HG03457 (cell line): ENCODE measurements around the gene PTBP3.
"Not testable (repeated sequence)": the region's sequence is repeated elsewhere in the genome, so short reads cannot be mapped to it uniquely, and the experiment has no call there.

ENCODE experiments used
- ATAC-seq: cut with Tn5 transposase; IDR thresholded peaks from one replicate; pipeline ENCODE4 v1.9.1; 2021; ENCODE audit warnings: moderate number of reproducible peaks; ENCODE audit not compliant: unreplicated experiment

Gene PTBP3

DNA sequence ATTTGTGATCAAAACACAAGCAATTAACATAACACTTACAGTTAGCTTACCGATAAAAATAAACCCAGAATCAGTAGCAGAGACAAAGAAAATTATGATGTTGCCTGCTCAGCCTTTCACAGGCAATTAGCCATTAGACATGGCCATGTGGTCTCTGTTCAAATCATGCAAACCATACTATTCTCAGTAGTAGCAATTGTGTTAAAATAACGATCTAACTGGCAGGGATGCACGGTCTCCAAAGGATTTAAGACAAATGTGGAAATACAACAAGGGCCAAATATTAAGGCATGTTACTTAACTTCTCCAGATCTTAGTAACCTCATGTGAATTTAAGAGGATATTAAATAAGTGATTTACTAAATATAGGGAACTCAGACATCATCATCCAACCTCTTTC lies 59.5 kb downstream of the PTBP3 start:
- ATAC-seq: no peak

DNA sequence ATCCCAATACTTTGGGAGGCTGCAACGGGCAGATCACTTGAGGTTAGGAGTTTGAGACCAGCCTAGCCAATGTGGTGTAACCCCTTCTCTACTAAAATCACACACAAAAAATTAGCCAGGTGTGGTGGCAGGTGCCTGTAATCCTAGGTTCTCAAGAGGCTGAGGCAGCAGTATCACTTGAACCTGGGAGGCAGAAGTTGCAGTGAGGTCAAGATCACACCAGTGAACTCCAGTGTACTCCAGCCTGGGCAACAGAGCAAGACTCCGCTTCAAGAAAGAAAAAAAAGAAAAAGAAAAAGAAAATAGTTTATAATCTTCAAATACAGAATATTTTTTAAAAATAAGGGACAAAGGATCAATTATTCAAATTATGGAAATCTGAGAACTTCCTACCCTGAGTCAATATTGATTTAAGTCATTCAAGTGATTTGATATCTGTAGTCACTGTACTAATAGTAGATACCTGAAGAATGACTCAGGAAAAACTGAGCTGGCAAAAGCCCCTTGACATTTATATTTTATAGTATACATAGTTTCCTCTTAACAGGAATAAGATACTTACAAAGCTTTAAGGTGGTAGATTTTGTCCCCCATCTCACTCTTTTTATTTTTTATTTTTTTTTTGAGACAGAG lies 61.8 kb downstream of the PTBP3 start:
- ATAC-seq: no peak

DNA sequence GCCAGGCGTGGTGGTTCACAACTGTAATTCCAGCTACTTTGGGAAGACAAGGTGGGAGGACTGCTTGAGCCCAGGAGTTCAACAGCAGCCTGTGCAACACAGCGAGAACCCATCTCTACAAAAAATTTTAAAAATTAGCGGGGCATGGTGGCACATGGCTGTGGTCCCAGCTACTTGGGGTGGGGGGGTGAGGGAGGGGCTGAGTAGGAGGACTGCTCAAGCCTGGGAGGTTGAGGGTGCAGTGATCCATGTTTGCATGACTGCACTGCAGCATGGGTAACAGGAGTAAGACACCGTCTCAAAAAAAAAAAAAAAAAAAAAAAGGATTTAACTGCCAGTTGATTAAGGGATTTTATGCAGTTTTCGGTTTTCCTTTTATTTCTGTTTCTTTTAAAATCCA lies 65.0 kb downstream of the PTBP3 start:
- ATAC-seq: no peak

DNA sequence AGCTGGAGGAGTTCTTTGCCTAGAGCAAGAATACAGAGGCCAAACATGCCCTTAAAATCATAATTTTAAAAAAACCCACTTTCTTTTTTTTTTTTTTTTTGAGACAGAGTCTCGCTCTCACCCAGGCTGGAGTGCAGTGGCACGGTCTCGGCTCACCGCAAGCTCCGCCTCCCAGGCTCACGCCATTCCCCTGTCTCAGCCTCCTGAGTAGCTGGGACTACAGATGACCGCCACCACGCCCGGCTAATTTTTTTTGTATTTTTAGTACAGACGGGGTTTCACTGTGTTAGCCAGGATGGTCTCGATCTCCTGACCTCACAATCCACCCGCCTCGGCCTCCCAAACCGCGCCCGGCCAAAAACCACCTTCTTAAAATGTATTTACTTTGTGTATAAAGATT lies 66.3 kb downstream of the PTBP3 start:
- not testable (repeated sequence) for ATAC-seq

DNA sequence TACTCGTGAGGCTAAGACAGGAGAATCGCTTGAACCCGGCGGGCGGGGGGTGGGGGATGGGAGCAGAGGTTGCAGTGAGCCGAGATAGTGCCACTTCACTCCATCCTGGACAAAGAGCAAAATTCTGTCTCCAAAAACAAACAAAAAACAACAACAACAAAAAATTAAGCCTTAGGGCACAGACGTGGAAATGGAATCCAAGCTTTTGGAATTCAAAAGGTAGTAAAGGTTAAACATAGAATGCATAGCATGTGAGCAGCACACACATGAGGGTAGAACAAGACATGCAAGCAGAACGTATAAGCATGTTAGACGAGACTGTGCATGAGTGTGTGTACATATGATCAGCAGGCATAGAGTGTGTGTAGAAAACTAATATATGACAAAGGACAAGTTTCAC lies 68.0 kb downstream of the PTBP3 start:
- ATAC-seq: no peak

DNA sequence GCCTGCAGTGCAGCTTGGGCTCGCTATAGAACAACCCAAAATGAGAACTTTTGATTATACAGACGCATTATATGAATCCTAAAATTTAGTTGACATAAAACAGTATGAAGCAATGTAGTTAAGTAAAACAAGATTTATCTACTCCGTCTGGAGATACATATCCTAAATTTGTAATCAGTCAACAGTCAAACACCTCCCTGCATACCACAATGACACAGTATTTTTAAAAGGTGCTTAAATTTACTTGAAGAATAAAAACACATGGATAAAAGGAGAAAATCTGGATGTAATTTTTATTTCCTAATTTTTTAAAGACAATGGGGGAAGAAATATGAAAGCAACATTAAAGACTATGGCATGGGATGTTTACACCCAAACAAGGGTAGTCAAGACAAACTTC lies 70.8 kb downstream of the PTBP3 start:
- ATAC-seq: no peak

DNA sequence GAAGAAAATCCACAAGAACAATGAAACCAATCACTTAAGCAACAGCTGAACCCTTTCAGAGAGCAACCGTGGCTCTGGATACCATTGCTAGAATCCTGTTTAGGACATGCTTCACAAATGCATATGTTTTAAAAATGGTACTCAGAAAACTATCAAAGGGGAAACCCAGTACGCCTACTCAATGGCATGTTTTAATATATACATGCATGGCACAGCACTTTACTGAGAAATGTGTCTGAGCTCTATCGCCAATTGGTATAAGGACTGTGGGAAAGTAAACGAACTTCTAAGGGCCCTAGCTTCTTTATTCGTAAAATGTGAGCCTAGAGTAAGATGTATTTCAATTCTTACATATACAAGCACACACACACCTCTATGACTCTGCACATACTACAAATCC lies 72.3 kb downstream of the PTBP3 start:
- no peak for ATAC-seq

DNA sequence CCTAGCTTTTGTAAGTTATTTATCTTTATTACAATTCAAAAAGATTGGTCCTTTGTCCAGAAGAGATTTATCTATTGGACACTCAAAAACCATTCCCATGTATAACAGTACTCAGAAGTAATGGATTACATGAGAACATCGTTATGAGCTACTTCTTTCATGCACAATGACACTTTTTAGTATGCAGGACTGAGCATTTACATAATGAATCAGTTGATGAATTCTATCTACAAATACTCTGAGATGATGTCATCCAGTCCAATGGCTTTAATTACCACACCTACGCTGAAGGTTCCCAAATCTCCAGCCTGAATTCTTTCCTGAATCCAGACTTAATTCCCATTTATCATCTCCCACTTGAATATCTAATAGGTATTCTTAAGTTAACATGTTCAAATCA lies 75.3 kb downstream of the PTBP3 start:
- ATAC-seq: no peak

DNA sequence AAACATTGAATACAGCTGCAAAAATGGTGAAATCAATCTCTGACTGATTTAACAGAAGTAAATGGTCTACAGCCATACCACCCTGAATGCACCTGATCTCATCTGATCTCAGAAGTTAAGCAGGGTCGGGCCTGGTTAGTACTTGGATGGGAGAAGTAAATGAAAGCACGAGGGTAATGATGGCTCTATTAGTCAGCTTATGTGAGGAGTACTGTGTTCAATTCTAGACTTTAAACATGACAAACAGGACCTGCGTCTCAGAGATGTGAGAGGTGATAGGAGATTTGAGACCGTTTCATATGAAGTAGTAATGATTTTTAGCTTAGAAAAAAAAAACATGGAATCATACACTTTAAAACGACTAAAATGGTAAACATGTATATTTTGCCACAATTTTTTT lies 81.2 kb downstream of the PTBP3 start:
- ATAC-seq: no peak

DNA sequence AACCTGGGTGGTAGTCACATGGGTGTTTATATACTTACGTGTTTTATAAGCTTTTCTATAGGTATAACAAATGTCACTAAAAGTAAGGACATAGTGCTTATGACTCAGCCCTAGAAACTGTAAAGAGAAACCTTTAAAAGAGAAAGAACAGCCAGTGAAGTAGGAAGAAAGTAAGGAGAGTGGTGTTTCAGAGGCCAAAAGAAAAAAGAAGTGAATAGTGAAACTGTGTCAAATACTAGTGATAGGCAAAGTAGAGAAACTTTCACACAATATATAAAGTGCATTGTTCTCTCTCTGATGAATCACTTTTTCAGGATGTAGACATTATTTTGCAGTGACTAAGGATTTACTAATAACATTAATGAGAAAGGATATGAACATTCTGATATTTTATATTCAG lies 84.1 kb downstream of the PTBP3 start:
- ATAC-seq: peak; percentile 71

DNA sequence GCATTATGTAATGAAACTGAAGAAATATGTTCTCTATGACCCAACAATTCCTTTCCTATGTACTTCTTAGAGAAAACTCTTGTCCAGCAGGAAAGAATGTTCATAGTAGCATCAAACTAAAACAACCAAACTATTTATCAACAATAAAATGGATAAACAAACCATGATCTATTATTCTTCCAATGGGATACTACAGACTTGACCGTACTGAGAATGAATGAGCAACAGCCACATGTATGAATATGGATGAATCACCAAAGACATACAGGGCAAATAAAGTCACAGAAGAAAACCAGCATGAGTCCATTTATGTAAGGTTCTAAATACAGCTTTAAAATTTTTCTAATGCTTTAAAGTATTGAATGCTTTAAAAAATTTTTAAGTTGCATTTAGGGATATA lies 84.7 kb downstream of the PTBP3 start:
- no peak for ATAC-seq

DNA sequence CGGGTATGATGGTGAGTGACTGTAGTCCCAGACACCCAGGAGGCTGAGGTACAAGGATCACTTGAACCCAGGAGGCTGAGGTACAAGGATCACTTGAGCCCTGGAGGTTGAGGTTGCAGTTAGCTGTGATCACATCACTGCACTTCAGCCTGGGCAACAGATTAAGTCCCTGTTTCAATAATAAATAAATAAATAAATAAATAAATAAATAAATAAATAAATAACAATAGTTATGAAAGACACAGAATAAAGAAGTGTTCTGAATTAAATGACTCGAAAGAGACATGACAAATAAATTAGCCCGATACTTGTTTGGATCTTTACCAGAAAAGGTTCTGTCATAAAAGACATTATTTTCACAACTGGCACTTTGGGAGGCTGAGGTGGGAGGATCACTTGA lies 86.3 kb downstream of the PTBP3 start:
- no peak for ATAC-seq

DNA sequence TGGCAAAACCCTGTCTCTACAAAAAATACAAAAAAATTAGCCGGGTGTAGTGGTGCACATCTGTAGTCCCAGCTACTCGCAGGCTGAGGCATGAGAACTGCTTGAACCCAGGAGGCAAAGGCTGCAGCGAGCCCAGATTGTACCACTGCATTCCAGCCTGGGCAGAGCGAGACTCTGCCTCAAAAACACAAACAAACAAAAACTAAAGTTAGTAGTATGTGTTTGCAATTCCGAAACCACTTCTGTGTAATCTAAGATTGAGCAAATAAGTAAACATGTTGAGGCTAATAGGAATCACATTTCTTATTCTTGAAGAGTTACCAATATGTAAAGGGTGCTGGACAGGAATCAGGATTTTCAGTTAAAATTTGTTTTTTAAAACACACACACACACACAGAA lies 88.3 kb downstream of the PTBP3 start:
- ATAC-seq: no peak

DNA sequence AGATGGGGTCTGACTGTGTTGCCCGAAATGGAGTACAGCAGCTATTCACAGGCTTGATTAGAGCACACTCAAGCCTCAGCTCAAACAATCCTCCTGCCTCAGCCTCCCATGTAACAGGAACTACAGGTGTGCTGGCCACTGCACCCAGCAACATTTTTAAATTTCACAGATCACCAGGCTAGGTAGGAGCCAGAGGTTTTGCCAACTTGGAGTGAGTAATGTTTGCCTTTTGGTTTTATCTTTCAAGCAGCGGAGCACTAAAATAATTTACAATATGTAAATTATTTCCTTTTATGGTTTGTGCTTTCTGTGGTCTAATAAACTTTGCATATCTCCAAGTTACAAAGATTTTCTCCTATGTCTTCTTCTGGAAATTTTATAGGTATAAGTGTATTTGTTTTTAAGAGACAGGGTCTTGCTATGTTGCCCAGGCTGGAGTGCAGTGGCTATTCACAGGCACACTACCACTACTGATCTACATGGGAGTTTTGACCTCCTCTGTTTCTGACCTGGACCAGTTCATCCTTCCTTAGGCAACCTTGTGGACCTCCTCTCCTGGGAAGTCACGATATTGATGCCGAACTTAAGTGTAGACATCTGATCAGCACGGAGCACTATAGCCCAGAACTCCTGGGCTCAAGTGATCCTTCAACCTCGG lies 91.1 kb downstream of the PTBP3 start:
- ATAC-seq: no peak

DNA sequence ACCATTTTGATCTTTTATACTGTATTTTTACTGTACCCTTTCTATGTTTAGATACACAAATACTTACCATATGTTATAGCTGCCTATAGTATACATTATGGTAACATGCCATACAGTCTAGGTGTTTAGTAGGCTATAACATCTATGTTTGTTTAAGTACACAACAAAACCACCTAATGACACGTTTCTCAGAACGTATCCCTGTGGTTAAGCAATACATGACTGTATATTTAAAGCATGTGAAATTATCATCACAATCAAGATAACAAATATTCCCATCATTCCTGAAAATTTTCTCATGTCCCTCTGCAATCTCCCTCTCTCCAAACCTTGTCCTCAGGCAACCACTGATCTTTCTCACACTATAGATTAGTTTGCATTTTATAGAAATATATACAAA lies 91.9 kb downstream of the PTBP3 start:
- no peak for ATAC-seq

DNA sequence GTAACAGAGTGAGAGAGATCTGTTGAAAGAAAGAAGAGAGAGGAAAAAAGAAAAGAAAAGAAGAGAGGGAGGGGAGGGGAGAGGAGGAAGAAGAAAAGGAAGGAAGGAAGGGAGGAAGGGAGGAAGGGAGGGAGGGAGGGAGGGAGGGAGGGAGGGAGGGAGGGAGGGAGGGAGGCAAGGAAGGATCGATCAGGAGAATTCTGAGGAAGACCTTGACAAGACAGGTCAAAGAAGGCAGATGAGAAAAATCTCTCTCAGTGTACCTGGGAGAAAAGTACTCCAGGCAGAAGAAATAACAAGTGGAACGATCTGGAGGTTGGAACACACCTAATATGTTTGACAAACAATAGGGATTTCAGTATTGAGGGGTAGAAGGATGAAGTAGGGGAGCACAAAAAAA lies 93.7 kb downstream of the PTBP3 start:
- no peak for ATAC-seq

DNA sequence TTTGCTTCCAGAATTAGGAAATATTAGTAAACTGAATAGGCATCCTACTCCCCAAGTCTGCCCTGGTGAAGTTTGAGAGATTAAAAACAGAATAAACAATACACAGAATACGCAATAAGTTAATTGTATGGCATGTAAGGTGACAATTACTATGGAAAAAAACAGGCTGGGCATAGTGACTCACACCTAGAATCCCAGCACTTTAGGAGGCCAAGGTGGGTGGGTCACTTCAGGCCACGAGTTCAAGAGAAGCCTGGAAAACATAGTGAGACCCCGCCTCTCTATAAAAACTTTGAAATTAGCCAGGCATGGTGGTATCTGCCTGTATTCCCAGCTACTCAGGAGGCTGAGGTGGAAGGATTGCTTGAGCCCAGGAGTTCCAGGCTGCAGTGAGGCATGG lies 94.1 kb downstream of the PTBP3 start:
- ATAC-seq: no peak

DNA sequence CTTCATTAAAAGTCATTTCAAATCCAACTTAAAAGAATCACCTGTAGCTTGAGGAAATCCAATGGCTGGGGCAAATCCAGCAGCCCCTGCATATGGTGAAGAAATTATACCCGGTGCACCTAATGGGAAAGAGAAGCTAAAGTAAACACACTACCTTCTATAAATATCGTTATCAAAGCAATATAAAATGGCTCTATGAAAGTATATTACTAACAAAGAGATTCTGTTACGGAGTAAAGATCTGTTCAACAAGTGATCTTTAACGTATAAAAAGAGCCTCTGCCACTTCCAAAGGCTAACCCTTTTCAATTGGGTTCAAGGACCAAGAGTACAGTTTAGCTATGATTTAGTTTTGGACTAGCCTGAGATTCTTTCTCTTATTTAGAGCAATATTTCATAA lies 98.6 kb downstream of the PTBP3 start:
- ATAC-seq: no peak

DNA sequence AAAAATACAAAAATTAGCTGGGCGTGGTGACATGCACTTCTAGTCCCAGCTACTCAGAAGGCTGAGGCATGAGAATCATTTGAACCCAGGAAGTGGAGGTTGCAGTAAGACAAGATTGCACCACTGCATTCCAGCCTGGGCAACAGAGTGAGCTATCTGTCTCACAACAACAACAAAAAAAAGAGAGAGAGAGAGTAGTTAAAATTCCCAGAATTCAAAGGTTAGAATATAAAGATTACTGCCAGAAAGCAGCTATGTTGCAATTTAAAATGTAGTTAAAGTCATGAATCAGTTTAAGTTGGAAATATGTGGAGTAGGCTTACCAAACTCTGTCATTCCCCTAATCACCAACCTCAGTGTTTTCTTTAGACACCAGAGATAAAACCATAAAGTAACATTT lies 99.7 kb downstream of the PTBP3 start:
- no peak for ATAC-seq

DNA sequence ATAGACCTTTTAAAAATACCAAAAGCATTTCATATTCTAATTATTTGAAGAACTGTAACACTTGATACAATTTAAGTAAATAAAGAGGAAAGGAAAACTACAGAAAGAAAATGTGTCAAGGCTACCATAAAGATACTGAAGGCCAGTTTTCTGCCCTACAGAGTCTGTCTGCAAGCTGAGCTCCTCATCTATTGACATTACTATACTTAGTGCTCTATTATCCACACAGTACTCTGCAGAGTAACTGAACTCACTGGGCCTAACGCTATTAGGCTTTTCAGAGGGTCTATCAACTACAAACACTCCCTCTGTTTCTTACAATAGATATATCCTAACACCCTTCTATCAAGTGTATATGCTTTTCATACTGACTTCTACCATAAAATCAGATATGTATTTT lies 101.2 kb downstream of the PTBP3 start:
- no peak for ATAC-seq

DNA sequence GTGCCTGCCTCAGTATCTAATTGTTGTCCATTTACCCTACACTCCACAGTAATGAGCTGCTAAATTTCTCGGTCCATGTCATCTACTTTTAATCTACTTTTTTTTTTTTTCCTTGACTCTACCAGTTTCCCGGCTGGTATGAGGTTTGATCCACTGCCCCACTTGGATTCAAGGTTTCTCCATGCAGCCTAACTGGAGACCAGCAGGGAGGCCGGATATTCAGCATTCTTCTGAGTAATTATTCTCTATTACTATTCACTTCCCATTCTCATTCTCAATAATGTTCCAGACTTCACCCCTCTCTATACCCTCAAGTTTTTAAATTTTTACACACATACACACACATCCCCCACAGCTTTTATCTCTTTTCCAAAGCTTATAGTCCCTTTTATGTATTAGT lies 107.3 kb downstream of the PTBP3 start:
- no peak for ATAC-seq

DNA sequence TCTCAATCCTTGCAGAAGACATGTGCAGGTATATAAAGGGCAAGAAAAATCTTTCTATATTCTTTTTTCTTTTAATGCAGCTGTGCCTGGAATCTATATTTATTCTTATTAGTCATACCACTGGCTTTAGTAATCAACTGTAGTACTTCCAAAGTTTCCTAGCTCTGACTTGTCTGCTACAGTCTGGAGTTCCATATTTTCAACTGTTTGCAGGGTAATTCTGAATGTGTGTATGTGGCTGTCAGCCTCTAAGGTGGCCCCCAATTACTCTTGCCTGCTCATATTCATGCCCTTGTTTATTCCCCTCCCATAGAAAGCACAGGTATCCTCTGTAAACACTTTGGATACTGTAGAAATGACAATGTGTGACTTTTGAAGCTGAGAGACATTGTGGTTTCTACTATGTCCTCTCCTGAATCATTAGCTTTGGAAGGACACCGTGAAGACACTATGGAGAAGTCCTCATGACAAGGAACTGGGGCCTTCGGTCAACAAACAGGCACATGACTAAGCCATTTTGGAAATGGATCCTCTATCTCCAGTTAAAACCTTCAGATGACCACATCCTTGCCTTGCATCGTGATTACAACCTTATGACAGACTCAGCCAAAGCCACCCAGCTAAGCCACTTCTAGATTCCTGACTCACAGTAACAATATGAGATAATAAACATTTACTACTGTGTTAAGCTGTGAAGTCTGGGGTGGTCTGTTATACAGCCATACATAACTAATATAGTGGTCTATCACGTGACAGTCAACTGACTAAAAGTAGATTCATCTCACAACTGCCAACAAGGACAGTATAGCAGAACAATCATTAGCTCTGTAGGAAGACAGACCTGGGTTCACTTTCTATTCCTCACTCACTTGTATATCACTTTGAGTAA lies 108.8 kb downstream of the PTBP3 start:
- no peak for ATAC-seq
